ENCODE measurements around the gene NHEJ1. TPM values are rescaled to one million over a fixed set of nuclear protein-coding genes. Genes with fewer than 3 reads are reported as not detected.

NHEJ1 gene
- polyA plus RNA-seq, 3 donors from 2014 or later, result 19.2 to 33.3 (median 21.9) TPM

- no peaks in the 10 kb centered on the region for H3K9me3 Mint-ChIP-seq
- no peak for DNase-seq
- peaks cover 6 to 16% of the 10 kb centered on the region in 2 donors for H3K4me1 Mint-ChIP-seq
- no peaks in the 10 kb centered on the region for H3K36me3 Mint-ChIP-seq
- H3K4me3 Mint-ChIP-seq, result no peak overlapping the region
- H3K27me3 Mint-ChIP-seq (ENCODE audit: low read depth in 3 of 3), result peaks cover 17 to 39% (median 22%) of the 10 kb centered on the region in 3 donors
- H3K27ac Mint-ChIP-seq, result no peak overlapping the region
Measured at GRCh38 chr2:219056896-219057708, 103.5 kb downstream of the NHEJ1 start.

- Mint-ChIP-seq H3K27ac (no peak overlapping the region), H3K9me3 (no peaks in the 10 kb centered on the region), H3K4me3 (no peak overlapping the region), H3K36me3 (no peaks in the 10 kb centered on the region), H3K4me1 (peaks cover 3 to 12% of the 10 kb centered on the region in 2 donors), H3K27me3 (ENCODE audit: low read depth in 3 of 3) (peaks cover 12 to 31% (median 16%) of the 10 kb centered on the region in 3 donors)
- DNase-seq, result no peak
Measured at GRCh38 chr2:219056176-219056895, 104.3 kb downstream of the NHEJ1 start.

- Mint-ChIP-seq H3K27ac (no peak overlapping the region), H3K27me3 (ENCODE audit: low read depth in 3 of 3) (peaks cover 12 to 32% (median 15%) of the 10 kb centered on the region in 3 donors), H3K36me3 (no peaks in the 10 kb centered on the region), H3K4me3 (no peak overlapping the region), H3K9me3 (no peaks in the 10 kb centered on the region), H3K4me1 (peaks cover 0 to 11% of the 10 kb centered on the region in 2 donors)
- DNase-seq, result no peak
Measured at GRCh38 chr2:219054956-219055903, 105.4 kb downstream of the NHEJ1 start.

- DNase-seq, result no peak
- Mint-ChIP-seq H3K27me3 (ENCODE audit: low read depth in 3 of 3) (peaks cover 7 to 27% (median 7%) of the 10 kb centered on the region in 3 donors), H3K4me1 (no peaks in the 10 kb centered on the region), H3K36me3 (no peaks in the 10 kb centered on the region), H3K4me3 (no peak overlapping the region), H3K27ac (no peak overlapping the region), H3K9me3 (no peaks in the 10 kb centered on the region)
Measured at GRCh38 chr2:219049282-219049681, 111.3 kb downstream of the NHEJ1 start.

- no peak overlapping the region for H3K27ac Mint-ChIP-seq
- H3K27me3 Mint-ChIP-seq (ENCODE audit: low read depth in 3 of 3), result peaks cover 5 to 46% (median 14%) of the 10 kb centered on the region in 3 donors
- peaks cover 0 to 2% (median 0%) of the 10 kb centered on the region in 6 donors for H3K9me3 Mint-ChIP-seq
- H3K36me3 Mint-ChIP-seq, result no peaks in the 10 kb centered on the region
- no peak overlapping the region for H3K4me3 Mint-ChIP-seq
- H3K4me1 Mint-ChIP-seq, result peaks cover 3 to 8% of the 10 kb centered on the region in 2 donors
- DNase-seq, result no peak
Measured at GRCh38 chr2:219045937-219046550, 114.6 kb downstream of the NHEJ1 start.

- Mint-ChIP-seq H3K9me3 (peaks cover 0 to 2% (median 0%) of the 10 kb centered on the region in 6 donors), H3K4me3 (no peak overlapping the region), H3K27me3 (ENCODE audit: low read depth in 3 of 3) (peaks cover 2 to 41% (median 7%) of the 10 kb centered on the region in 3 donors), H3K36me3 (no peaks in the 10 kb centered on the region), H3K27ac (no peak overlapping the region), H3K4me1 (peaks cover 4 to 11% of the 10 kb centered on the region in 2 donors)
- no peak for DNase-seq
Measured at GRCh38 chr2:219042750-219043149, 117.9 kb downstream of the NHEJ1 start.

- DNase-seq, result no peak
- H3K4me1 Mint-ChIP-seq, result peaks cover 4 to 11% of the 10 kb centered on the region in 2 donors
- H3K27me3 Mint-ChIP-seq (ENCODE audit: low read depth in 3 of 3), result peaks cover 2 to 37% (median 7%) of the 10 kb centered on the region in 3 donors
- peaks cover 0 to 2% (median 0%) of the 10 kb centered on the region in 6 donors for H3K9me3 Mint-ChIP-seq
- no peaks in the 10 kb centered on the region for H3K36me3 Mint-ChIP-seq
- H3K27ac Mint-ChIP-seq, result no peak overlapping the region
- H3K4me3 Mint-ChIP-seq, result no peak overlapping the region
Measured at GRCh38 chr2:219042157-219042556, 118.5 kb downstream of the NHEJ1 start.

GRCh38 chr2:219041252-219041651 lies 119.4 kb downstream of the NHEJ1 start, which contains the start of gene CFAP65:
Gene CFAP65 (minus strand): TSS chr2:219041516. CDS start chr2:219039048, 2,468 bp downstream.
- Mint-ChIP-seq H3K27me3 (ENCODE audit: low read depth in 3 of 3) (peaks cover 2 to 32% (median 7%) of the 10 kb centered on the region in 3 donors), H3K36me3 (no peaks in the 10 kb centered on the region), H3K4me1 (peaks cover 4 to 11% of the 10 kb centered on the region in 2 donors), H3K9me3 (peaks cover 0 to 2% (median 0%) of the 10 kb centered on the region in 6 donors), H3K4me3 (peak within 1 kb of the TSS in 2 of 5 donors; percentile 40 to 43), H3K27ac (no peak within 1 kb of the TSS)
- DNase-seq, result no peak

GRCh38 chr2:219038600-219038999 lies 122.0 kb downstream of the NHEJ1 start:
- Mint-ChIP-seq H3K36me3 (no peaks in the 10 kb centered on the region), H3K4me1 (peaks cover 4 to 11% of the 10 kb centered on the region in 2 donors), H3K4me3 (no peak overlapping the region), H3K27ac (no peak overlapping the region), H3K27me3 (ENCODE audit: low read depth in 3 of 3) (peaks cover 6 to 31% (median 7%) of the 10 kb centered on the region in 3 donors), H3K9me3 (peaks cover 0 to 2% (median 0%) of the 10 kb centered on the region in 6 donors)
- DNase-seq, result no peak

- Mint-ChIP-seq H3K4me3 (no peak overlapping the region), H3K27ac (no peak overlapping the region), H3K4me1 (peaks cover 4 to 11% of the 10 kb centered on the region in 2 donors), H3K36me3 (no peaks in the 10 kb centered on the region), H3K27me3 (ENCODE audit: low read depth in 3 of 3) (peaks cover 4 to 33% (median 6%) of the 10 kb centered on the region in 3 donors), H3K9me3 (peaks cover 0 to 2% (median 0%) of the 10 kb centered on the region in 6 donors)
- DNase-seq, result no peak
Measured at GRCh38 chr2:219037783-219038499, 122.7 kb downstream of the NHEJ1 start.

- Mint-ChIP-seq H3K27ac (no peak overlapping the region), H3K27me3 (ENCODE audit: low read depth in 3 of 3) (peaks cover 0 to 15% (median 7%) of the 10 kb centered on the region in 3 donors), H3K9me3 (no peaks in the 10 kb centered on the region), H3K36me3 (no peaks in the 10 kb centered on the region), H3K4me3 (no peak overlapping the region), H3K4me1 (peaks cover 0 to 1% of the 10 kb centered on the region in 2 donors)
- DNase-seq, result no peak
Measured at GRCh38 chr2:219035942-219036341, 124.7 kb downstream of the NHEJ1 start.

- Mint-ChIP-seq H3K9me3 (no peaks in the 10 kb centered on the region), H3K27me3 (ENCODE audit: low read depth in 3 of 3) (peaks cover 4 to 12% (median 6%) of the 10 kb centered on the region in 3 donors), H3K27ac (no peak overlapping the region), H3K4me1 (no peaks in the 10 kb centered on the region), H3K36me3 (no peaks in the 10 kb centered on the region), H3K4me3 (no peak overlapping the region)
- no peak for DNase-seq
Measured at GRCh38 chr2:219034823-219035222, 125.8 kb downstream of the NHEJ1 start.

Measured in immature natural killer cell (primary cell).